Eye (tissue), 1 donor: ENCODE results near the gene MICAL2.

Experiments used
- DNase-seq: peaks from one replicate; pipeline ENCODE4 v3.0.0-alpha.2; 2015

The MICAL2 gene

DNA sequence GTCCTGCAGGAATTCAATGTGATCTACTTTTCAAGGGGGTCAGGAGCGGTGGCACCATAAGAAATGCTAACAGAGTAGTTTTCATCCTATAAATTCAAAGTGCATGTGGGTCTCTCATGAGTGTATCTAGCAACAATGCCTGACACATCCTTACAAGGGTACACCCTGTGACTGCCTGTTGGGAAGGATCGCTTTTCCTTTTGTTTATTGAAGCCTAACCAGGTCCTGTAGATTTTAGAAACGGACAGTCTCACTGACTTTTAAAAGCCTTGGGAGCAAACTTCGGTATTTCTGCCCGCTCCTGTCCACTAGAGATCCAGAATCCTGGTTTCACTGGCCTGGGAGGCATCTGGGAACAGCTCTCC, 102.4 kb downstream of the MICAL2 start:
- DNase-seq: no peak

DNA sequence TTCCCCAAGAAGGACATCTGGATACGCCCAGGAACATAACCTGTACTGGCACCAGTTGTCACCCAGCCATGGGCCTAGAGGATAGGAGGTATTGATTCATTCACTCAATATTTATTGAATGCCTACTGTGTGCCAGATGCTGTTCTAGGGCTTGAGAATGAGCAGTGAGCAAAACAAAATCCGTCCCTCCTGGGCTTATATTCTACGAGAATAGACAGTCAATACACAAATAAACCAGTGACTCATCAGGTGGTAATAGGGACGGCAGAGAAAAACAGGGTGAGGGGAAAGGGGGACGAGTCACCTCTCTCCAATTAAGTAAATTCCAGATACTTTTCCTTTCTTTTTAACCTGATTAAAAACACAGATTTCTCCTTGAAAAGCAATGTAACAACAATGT, 103.5 kb downstream of the MICAL2 start:
- no peak for DNase-seq

DNA sequence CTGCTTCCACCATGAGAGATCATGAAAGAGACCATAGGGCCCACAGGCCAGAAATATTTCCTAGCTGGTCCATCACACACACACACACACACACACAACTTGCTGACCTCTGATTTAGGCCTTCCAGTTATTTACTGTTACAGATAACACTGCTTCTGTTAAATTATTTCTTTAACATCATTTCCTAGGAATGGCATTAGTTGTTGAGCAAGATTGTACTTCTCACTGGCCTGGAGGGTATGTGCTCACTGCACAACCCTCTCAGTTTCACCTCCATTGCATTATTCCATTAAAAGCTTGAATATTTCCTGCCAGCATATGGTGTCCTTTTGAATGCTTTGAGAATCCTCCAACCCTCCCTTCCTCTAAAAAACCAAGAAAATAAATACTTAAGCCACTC, 104.4 kb downstream of the MICAL2 start:
- DNase-seq: no peak

DNA sequence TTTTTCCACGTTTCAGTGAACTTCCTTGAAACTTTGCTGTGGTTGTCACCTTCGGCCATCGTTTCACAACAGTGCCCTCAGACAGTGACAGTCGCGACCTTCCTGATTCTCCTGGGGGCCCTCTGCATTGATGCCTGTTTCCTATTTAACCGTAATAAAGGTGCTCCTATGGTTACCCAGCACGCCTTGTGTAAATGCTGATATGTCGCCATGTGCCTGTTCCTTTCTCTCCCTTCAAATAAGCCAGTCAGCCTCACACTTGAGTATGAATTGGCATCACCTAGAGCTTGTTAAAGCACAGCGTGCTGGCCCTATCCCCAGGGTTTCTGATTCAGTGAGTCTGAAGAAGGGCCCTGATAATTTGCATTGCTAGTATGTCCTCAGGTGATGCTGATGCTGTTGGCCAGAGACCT, 104.8 kb downstream of the MICAL2 start:
- DNase-seq: peak; percentile 42

DNA sequence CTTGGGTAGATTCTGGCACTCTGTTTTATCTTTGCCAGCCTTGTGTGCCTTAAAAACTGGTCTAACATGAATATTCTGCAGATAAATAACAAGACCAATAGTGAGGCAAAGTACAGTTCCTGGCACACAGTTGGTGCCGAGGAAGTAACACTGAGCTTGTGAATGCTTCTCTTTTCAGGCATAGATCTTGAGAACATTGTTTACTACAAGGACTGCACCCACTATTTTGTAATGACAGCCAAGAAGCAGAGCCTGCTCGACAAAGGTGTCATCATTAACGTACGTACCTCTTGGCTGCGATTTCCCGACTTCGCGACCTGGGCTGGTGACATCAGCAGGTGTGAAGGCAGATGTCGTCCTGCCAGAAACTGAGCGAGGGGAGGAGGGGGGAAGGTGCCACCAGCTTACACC, 105.7 kb downstream of the MICAL2 start:
- DNase-seq: no peak

DNA sequence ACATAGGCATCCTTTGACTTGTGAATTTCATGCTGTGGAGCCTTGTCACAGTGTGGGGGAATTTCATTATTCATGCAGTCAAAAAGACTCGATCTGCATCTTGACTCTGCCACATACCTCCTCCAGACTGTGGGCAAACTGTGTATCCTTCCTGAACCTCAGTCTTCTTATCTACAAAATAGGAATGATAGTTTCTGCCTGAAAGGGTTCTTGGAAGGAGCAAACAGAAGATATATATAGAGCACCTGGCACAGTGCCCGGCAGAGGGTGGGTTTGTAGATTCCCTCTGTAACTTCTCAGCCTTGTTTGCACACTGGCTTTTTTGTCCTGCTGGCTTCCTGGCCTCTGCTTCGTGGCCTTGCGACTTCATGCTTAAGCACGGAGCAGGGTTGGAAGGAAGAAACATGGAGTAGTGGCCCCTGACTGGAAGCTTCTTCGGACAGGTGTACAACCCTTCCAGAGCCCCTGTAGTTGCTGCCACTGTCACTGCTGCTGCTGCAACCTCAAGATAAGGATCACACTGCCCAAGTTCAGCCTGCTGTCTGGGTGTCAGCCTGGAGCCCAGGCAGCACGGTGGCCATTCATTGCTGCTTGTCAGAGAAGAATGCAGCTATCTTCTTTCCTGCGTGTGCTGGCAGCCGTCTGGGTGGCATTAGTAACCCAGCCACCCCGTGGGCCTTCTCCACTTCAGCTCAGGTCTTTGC, 106.4 kb downstream of the MICAL2 start:
- DNase-seq: no peak

DNA sequence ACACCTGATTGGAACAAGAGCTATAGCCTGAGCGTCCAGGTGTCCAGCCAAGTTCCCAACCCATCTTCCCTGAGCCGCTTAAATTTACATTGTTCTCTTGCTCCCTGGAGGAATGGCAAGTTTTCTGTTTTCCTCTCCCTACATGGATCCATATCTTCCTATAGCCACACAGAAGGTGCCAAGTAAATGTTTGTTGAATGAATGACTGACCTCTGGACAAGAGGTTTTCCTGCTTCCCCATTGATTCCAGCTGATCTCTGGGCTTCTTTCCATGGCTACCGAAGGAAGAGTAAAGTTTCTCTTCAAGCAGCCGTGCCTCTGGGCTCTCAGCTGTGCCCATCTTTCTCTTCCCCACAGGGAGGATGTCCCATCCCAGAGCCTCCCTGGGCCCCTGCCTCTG, 107.5 kb downstream of the MICAL2 start:
- no peak for DNase-seq

DNA sequence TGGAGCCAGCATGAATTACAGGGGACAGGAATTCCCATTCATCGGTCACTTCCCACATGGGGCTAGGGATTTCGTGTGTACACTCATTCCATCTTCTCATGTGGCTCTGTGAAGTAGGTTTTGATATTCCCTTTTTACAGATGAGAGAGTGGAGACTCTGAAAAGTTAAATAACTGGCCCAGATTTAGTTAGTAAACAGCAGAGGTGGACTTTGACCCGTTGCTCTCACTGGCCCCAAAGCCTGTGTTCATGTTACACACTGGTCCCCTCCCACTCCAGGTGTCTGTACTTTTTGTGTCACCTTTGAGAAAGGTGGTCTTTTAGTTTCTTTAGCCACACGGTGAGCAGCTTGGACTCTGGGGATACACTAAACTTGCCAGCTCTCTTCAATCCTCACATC, 108.5 kb downstream of the MICAL2 start:
- DNase-seq: no peak

DNA sequence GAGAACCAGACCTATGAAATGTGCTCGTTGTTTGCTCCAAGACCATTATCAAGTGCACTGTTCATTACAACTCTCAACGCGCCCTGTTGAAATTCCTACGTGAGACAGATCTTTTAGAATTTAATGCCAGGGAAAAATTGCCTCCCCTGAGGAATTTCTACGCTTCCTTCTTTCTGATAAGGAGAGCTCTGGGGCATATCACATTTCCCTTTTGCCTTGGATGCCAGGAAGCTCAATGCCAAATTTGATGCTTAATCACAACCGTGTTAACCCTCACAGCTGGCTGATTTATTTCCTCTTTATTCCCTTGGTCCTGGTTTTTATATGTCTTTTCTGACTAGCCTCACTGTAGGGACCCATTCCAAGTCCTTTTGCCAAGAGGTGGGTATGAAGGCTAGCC, 109.4 kb downstream of the MICAL2 start:
- no peak for DNase-seq

DNA sequence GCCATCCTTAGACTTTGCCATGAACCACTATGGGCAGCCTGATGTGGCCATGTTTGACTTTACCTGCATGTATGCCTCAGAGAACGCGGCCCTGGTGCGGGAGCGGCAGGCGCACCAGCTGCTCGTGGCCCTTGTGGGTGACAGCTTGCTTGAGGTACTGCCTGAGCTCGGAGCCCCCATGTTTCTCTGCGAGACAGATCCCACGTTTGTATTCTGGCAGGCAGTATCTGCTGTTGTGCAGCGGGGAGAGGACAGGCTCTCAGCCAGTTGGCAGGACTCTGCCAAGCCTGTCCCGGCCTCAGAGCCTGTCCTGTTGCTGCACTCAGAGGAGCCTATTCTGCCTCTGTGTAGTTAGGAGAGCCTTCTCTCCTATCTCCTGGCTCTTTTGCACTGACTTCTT, 109.9 kb downstream of the MICAL2 start:
- DNase-seq: no peak

DNA sequence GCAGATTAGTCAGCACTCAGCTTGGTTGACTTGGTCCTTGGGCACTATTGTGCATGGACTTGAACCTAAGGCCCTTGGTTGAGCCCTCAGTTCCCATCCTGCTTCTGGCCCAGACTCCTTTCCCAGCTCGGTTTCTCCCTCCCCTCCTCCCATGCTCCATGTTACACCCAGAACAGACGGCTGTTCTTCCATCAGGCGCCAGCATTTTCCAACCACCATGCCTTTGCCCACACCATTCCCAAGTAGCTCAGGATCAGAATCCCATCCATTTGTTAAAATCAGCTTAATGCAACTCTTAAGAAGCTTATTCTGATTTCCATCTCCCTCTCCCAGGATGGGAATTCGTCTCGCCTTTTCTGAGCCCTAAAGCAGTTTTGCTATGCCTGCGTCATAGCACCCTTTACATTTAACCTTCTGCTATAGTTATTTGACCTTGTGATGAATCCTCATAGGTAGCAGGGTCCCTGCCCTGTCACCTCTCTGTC, 110.7 kb downstream of the MICAL2 start:
- no peak for DNase-seq

DNA sequence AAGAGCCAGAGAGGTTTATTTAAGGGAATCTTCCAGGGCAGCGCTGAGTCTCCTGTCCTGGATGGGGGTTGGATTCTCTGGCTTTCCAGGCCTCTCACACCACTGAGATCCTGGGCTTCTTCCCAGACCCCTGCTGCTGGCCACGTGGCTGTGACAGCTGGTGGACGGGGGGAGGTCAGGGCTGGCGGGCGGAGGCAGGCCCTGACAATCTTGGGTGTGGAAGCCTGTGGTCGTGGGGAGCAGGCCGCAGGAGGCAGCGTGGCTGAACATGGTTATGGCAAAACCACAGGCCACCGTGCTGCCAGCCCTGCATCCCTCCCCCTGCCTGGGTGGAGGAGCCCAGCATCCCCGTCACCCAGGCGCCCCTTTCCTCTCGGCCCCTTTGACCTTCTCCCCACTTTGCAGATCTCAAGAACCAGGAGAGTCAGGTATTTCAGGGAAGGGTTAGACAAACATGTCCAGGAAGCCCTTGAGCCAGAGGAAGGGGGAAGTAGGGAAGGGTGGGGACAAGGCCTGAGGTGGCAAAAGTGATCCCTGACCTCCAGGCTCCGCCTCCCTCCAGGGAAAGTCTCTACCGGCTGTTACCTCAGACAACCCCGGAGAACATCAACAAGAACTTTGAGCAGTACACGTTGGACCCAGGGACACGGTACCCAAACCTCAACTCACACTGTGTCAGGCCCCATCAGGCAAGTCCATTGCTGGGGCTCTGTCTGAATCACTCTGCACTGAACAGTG, 111.8 kb downstream of the MICAL2 start:
- peak; percentile 61 for DNase-seq

DNA sequence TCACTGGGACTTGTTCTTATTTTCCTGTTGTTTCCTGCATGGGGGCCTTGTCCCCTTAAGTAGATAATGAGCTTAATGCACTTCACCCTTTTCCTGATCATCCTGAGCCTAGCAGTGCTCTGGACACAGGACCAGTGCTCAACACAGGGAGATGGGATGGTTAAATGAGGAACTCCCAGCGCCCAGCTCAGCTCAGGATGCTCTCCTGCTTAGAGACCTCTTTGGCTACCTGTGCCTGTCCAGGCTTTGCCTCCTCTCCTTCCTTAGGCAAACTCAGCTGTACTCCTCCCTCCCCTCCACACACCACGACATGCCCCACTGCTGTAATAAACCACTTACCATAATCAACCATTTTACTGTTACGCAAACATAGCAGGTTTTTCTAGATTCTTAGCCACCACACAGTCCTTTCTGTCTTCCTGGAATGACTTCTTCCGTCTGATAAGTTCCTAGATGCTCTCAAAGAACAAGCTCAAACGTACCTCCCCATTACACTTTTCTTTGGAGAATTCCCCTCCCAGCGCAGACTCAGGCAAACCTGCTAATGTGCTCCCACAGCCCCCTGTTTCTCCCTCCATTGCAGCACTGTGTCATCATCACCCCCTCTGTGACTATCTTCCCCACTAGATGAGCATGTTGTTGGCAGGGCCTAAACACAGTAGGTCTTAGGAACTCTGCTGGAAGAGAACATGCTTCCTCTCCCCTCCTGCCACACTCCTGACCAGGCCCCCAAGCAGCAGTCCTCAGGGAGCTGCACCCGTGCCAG, 113.6 kb downstream of the MICAL2 start:
- no peak for DNase-seq

DNA sequence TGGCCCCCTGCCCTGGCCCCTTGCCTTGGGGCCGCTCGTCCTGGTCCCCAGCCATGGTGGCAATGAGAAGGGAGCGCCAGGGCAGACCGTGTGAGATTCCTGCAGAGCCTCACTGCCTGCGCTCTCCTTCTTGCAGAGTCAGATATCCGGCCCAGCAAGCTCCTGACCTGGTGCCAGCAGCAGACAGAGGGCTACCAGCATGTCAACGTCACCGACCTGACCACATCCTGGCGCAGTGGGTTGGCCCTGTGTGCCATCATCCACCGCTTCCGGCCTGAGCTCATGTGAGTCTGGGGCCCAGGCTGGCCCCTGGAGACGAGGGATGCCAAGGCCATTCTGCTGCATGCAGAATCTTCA, 114.1 kb downstream of the MICAL2 start:
- no peak for DNase-seq

DNA sequence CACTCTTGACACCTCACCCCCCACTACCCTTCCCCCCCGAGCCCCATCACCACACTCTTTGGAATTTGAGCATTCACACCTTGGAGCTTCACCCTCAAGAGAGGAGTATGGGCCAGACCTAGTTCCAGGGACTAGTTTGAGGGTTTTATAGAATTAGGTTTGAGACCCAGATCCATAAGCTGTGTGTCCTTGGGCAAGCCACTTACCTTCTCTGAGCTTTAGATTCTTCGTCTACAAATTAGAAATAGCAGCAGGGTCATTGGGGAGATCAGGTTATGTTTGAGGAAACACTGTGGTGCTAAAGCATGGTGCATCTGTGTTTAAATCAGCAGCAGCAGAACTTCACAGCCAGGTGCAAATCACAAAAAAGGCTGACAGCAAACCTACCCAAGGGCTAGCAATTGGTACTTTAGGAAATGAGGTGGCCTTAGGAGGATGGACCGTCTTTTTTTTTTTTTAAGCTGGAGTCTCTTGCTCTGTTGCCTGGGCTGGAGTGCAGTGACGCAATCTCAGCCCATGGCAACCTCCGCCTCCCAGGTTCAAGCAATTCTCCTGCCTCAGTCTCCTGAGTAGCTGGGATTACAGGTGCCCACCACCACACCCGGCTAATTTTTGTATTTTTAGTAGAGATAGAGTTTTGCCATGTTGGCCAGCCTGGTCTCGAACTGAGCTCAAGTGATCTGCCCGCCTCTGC, 114.8 kb downstream of the MICAL2 start:
- no peak for DNase-seq

DNA sequence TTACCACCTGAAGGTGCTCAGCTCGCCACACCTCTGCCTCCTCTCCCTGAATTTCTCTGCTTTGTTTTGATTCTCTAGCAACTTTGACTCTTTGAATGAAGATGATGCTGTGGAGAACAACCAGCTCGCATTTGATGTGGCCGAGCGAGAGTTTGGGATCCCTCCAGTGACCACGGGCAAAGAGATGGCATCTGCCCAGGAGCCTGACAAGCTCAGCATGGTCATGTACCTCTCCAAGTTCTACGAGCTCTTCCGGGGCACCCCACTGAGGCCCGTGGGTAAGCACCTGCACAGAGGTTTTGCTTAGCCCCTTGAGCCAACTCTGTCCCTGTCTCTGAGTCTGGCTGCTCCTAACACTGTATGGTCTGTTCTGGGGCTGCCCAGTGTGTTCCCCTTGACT, 115.7 kb downstream of the MICAL2 start:
- DNase-seq: no peak

DNA sequence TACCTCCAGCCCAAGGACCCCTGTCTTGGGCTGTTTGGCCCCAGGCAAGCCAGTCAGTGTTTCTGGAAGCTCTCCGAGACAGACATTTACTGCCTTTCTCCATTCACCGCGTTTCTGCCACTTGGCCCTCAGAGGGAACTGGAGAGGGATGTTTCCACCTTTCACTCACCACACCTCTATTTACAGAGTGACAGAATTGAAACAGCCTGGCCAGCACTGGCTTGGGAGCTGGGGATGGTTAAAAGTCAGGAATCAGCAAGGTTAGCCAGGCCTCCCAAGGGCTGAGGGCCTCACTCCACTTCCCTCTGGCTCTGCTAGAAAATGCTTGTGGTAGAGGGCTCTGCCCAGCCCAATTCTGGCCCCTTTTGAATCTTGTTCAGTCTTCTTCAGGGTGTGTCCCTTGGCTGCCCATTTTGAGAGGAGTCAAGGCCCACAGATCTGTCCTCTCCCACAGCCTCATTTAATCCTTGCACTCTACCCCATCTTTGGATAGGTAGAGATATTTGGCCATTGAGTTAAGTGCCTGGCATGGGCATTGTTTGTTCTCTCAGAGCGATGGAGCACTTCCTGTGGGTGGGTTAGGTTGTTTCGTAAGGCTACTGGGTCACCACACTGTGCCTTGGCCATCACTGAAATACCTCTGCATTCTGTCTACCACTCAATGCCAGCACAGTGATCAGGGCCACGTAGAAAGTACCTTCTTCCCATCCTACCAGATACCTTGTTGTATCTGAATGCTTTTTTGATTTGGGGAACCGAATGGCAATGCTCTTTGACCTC, 119.2 kb downstream of the MICAL2 start:
- no peak for DNase-seq

DNA sequence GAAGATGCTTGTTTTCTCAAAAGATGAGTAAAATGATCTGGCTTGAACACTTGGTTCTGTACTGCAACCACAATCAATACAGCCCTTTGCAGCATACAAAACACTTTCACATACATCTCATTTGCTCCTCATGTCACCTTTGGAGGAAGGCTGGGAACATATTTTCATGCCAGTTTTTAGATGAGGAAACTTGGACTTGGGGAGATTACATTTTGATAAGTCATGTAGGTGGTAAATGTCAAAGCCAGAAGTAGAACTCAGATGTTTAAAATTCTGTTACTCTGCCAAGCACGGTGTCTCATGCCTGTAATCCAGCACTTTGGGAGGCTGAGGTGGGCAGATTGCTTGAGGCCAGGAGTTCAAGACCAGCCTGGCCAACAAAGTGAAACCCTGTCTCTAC, 121.8 kb downstream of the MICAL2 start:
- no peak for DNase-seq

DNA sequence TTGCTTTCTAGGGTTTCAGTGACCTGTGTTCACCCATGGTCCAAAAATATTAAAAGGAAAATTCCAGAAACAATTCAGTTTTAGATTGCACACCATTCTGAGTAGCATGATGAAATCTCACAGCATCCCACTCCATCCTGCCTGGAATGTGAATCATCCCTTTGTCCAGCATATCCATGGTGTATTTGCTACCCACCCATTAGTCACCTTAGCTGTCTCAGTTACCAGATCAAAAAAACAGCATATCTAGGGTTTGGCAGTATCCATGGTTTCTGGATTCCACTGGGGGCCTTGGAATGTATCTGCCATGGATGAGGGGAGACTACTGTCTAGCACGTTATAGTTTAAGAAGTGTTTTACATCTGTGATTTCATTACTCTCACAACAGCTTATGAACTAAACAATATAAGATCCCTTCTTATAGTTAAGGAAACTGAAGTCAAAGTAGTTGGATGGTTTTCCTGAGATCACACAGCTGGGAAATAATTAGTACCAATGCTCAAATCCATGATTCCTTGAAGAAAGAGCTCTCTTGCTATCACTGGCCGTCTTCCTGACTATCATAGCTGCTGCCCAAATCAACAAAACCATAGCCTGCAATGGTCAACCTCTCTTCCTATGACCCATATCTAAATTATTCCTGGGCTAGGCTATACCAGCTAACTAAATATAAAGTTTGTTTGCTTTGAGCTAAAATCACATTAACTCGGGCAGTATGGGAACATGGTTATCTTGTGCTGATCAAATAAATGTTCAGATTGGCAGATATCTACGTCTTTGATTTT, 122.6 kb downstream of the MICAL2 start:
- no peak for DNase-seq

DNA sequence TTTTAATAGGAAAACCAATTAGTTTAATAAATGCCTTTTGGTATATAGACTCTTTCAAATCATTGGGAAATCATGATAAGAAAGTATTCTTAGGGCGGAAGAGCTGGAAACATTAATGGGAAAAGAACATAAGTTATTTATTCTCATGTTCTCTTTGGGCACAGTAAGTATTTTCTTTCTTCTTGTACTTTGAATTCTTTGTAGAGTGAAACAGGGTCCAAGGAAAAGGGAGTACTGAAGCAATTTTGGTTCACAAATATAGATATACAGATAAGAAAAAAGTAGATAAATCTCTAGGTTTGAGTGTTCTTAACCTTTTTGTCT, 123.2 kb downstream of the MICAL2 start:
- no peak for DNase-seq

DNA sequence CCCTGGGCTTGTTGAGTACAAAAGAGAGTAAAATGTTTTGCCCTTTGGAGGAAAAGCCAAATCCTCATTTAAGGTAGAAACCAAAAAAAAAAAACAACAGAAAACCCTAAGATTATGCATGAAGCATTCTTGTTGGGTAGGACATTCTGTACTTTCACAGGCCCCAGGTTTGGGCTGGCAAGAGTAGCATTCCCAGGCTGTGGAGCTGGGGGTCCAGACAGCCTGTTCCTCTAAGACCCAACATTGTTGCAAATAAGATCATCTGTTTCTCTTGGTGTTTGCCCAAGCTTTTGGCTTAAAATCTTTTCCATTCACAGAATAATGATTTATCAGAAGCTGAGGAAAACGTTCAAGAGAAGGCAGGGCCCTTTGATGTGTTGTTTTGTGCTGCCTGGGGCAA, 123.8 kb downstream of the MICAL2 start:
- no peak for DNase-seq

DNA sequence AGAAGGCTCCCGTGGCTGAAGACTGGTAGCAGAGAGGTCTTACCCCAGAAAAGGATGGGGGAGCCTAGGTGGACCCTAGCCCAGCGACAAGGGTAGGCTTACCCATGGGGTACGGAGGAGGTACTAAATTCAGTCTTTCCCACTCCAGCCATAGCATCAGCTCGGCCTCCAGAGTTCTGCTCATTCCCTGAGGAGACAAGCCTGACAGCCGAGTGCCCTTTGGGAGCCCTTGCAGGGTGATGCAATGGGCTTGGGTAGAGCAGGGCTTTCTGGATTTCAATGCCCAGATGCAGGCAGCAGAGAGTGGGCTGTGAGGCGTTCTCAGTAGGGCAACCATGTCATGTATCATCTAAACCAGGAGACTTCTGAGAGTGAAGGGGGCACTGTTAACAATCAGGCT, 124.7 kb downstream of the MICAL2 start:
- no peak for DNase-seq
